OCI-LY3 (cell line): ENCODE results near the gene CERS6.

Experiments used
- CTCF ChIP-seq: fragments of 200-600, 300-600 bp; sonication (generic); IDR thresholded peaks from 2 replicates; pipeline ENCODE4 v1.5.1; 2014; ENCODE audit warnings: antibody characterized with exemption, low read length, low read depth
- EZH2phosphoT487 ChIP-seq: fragments of 200-600 bp; shearing (Covaris generic); IDR thresholded peaks from 2 replicates; pipeline ENCODE4 v1.6.1; 2018; ENCODE audit warnings: antibody characterized with exemption, mixed run types, low read depth

GRCh38 chr2:168458139-168458538, 2.1 kb downstream of the CERS6 start:
- TF ChIP-seq CTCF, result no peak
- no peak for TF ChIP-seq EZH2phosphoT487
